Trophoblast cell (in vitro differentiated cells and primary cell): Measurements from ENCODE around the gene ZNF549.
"Not testable (repeated sequence)": the region's sequence is repeated elsewhere in the genome, so short reads cannot be mapped to it uniquely, and the experiment has no call there.

Source experiments
- DNase-seq, 2 donors: peaks; one replicate each; pipeline ENCODE4 v3.0.0-alpha.2; 2016
- H2AFZ ChIP-seq: 2 replicates; pipeline ENCODE4 v1.6.1; 2013; ENCODE audit warnings: low read length, moderate library complexity, mild to moderate bottlenecking; ENCODE audit not compliant: insufficient read depth, poor library complexity
- H2AK5ac ChIP-seq: 2 replicates; pipeline ENCODE4 v1.6.1; 2013; ENCODE audit warnings: mild to moderate bottlenecking, low read length
- H2BK120ac ChIP-seq: 2 replicates; pipeline ENCODE4 v1.6.1; 2013; ENCODE audit warnings: low read length, mild to moderate bottlenecking, moderate library complexity; ENCODE audit not compliant: insufficient read depth, poor library complexity
- H2BK12ac ChIP-seq: 2 replicates; pipeline ENCODE4 v1.6.1; 2013; ENCODE audit warnings: mild to moderate bottlenecking, low read length, moderate library complexity
- H2BK5ac ChIP-seq: 2 replicates; pipeline ENCODE4 v1.6.1; 2013; ENCODE audit warnings: low read length, low read depth, moderate library complexity, mild to moderate bottlenecking; ENCODE audit not compliant: poor library complexity
- H3K14ac ChIP-seq: 2 replicates; pipeline ENCODE4 v1.6.1; 2013; ENCODE audit warnings: mild to moderate bottlenecking, low read length
- H3K18ac ChIP-seq: 2 replicates; pipeline ENCODE4 v1.6.1; 2013; ENCODE audit warnings: mild to moderate bottlenecking, low read length
- H3K23ac ChIP-seq: 2 replicates; pipeline ENCODE4 v1.6.1; 2013; ENCODE audit warnings: low read length
- H3K27ac ChIP-seq: 2 replicates; pipeline ENCODE4 v1.5.1; 2013; ENCODE audit warnings: low read depth, mild to moderate bottlenecking, inconsistent platforms, low read length, moderate library complexity
- H3K27me3 ChIP-seq: 2 replicates; pipeline ENCODE4 v1.6.1; 2013; ENCODE audit warnings: inconsistent platforms, mild to moderate bottlenecking, low read length, moderate library complexity; ENCODE audit not compliant: insufficient read depth
- H3K36me3 ChIP-seq, 2 experiments: 1 replicate in 1 of 2; 2 replicates in 1 of 2; pipeline ENCODE4 v1.6.1; 2013; ENCODE audit warnings: low read length in 2 of 2, mild to moderate bottlenecking in 2 of 2, moderate library complexity in 1 of 2; ENCODE audit not compliant: insufficient read depth in 2 of 2, control insufficient read depth in 1 of 2
- H3K4ac ChIP-seq: 2 replicates; pipeline ENCODE4 v1.6.1; 2013; ENCODE audit warnings: low read depth, mild to moderate bottlenecking, low read length, moderate library complexity
- H3K4me1 ChIP-seq, 2 experiments: 1 replicate in 1 of 2; 2 replicates in 1 of 2; pipeline ENCODE4 v1.6.1; 2013; ENCODE audit warnings: low read length in 2 of 2, mild to moderate bottlenecking in 2 of 2, moderate library complexity in 1 of 2; ENCODE audit not compliant: insufficient read depth in 2 of 2, control insufficient read depth in 1 of 2
- H3K4me2 ChIP-seq: 2 replicates; pipeline ENCODE4 v1.6.1; 2013; ENCODE audit warnings: inconsistent platforms, mild to moderate bottlenecking, low read length, moderate library complexity
- H3K4me3 ChIP-seq: 2 replicates; pipeline ENCODE4 v1.5.1; 2013; ENCODE audit warnings: mild to moderate bottlenecking, low read depth, low read length, inconsistent platforms
- H3K79me1 ChIP-seq: one replicate; pipeline ENCODE4 v1.6.1; 2013; ENCODE audit warnings: low read length
- H3K79me2 ChIP-seq: 2 replicates; pipeline ENCODE4 v1.6.1; 2013; ENCODE audit warnings: low read length, mild to moderate bottlenecking; ENCODE audit not compliant: control insufficient read depth, insufficient read depth, poor library complexity
- H3K9ac ChIP-seq: 2 replicates; pipeline ENCODE4 v1.6.1; 2013; ENCODE audit warnings: mild to moderate bottlenecking, low read length
- H3K9me3 ChIP-seq: 2 replicates; pipeline ENCODE4 v1.6.1; 2013; ENCODE audit warnings: low read depth, mild to moderate bottlenecking, control low read depth, inconsistent platforms, low read length; ENCODE audit not compliant: insufficient read depth
- H4K12ac ChIP-seq: 2 replicates; pipeline ENCODE4 v1.6.1; 2013; ENCODE audit warnings: low read depth, mild to moderate bottlenecking, low read length, moderate library complexity
- H4K8ac ChIP-seq: 2 replicates; pipeline ENCODE4 v1.6.1; 2013; ENCODE audit warnings: low read depth, mild to moderate bottlenecking, low read length, moderate library complexity
- H4K91ac ChIP-seq: one replicate; pipeline ENCODE4 v1.6.1; 2013; ENCODE audit warnings: low read depth, mild to moderate bottlenecking, low read length, moderate library complexity
- WGBS: extraction: QIAGEN DNeasy Blood & Tissue Kit; methylation state at CpG from one replicate; pipeline ENCODE4 v1.1.7; 2013; ENCODE audit warnings: missing lambda C conversion rate; ENCODE audit not compliant: insufficient read length, insufficient coverage; ENCODE audit errors: extremely low coverage; 5-methylcytosine and 5-hydroxymethylcytosine counted together

ZNF549 gene

DNA sequence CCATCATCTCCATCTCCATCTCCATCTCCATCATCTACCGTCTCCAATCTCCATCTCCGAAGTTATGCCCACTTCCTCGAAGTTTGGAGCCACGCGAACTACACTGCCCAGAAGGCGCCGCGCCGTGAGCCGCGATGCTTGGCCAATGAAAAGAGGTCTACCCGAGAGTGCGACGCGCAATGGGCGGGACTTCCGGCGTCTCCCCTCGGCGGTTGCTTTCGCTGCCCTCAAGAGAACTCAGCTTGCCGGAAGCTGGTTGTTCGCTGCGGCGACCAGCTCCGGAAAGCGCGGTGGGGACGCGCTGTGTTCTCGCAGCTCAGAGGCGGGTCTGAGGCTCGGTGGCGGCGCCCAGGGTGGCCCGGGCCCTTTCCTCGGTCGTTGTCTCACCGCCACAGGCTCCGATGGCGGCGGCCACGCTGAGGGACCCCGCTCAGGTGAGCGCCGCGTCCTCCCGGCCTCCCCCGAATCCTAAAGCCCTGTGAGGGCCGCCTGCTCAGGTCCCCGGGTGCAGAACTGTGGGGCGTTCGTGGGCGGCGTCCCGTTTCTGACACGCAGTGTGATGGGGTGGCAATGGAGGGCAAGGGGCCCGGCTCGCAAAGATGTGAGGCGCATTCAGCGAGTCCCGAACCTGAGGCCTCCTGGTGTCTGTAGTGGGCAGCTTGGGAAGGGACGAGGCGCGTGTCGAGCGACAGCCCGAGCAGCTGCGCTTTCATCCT lies 27.3 kb upstream of the ZNF549 start, which contains the start of gene ZNF773:
Gene ZNF773 (plus strand): TSS at position 259 of the 716 bp plus-strand sequence. CDS start 143 bp downstream, at position 402.
- Histone ChIP-seq H3K14ac (peak within 1 kb of the TSS; percentile 99), H3K36me3 (peaks cover 7 to 11% of the 10 kb centered on the region in 2 experiments), H3K27ac (peak within 1 kb of the TSS; percentile 52), H3K4me3 (peak within 1 kb of the TSS; percentile 96), H2BK5ac (peak within 1 kb of the TSS; percentile 81), H3K4ac (peak within 1 kb of the TSS; percentile 92), H4K91ac (peak within 1 kb of the TSS; percentile 67), H3K9ac (peak within 1 kb of the TSS; percentile 95), H3K4me2 (peak within 1 kb of the TSS; percentile 67), H4K12ac (peak within 1 kb of the TSS; percentile 94), H2BK120ac (peak within 1 kb of the TSS; percentile 97), H3K18ac (peak within 1 kb of the TSS; percentile 99), H2AFZ (peak within 1 kb of the TSS; percentile 96), H4K8ac (peak within 1 kb of the TSS; percentile 99)
- not testable (repeated sequence) for H2BK12ac ChIP-seq, H3K4me1 ChIP-seq, H3K79me1 ChIP-seq, H3K27me3 ChIP-seq, H3K23ac ChIP-seq, H2AK5ac ChIP-seq, H3K9me3 ChIP-seq, H3K79me2 ChIP-seq
- peak; percentile 95 to 96 for DNase-seq
- 100% methylated on average over 2 of the region's 69 CpGs for WGBS

DNA sequence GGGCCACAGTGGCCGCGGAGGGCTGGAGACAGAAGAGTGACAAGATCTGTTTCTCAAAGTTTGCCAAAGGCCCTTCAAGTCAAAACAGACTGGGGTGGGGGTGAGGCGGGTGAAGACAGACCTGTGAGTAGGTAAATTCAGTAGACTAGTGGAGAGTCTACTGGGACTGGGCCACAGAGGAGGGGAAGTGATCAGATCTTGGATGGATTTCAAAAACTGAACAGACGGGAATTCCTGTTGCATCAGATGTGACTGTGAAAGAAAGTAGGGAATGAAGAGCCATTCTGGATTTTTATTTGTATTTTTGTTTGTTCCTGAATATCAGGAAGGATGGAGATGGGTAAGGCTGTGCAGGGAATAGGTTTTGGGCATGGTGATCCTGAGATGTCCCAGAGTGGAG lies 26.8 kb upstream of the ZNF549 start:
- not testable (repeated sequence) for H3K27me3 ChIP-seq, H3K9me3 ChIP-seq, DNase-seq, H3K79me2 ChIP-seq, H2BK12ac ChIP-seq, H3K4ac ChIP-seq, H2BK5ac ChIP-seq, H4K91ac ChIP-seq, H2BK120ac ChIP-seq, H3K79me1 ChIP-seq, H2AK5ac ChIP-seq, H3K14ac ChIP-seq, H3K18ac ChIP-seq, H3K27ac ChIP-seq, H3K9ac ChIP-seq, H3K23ac ChIP-seq, H4K12ac ChIP-seq, H3K4me3 ChIP-seq, H4K8ac ChIP-seq, H2AFZ ChIP-seq, H3K4me1 ChIP-seq
- no CpG with 5 or more reads among the region's 4 CpGs for WGBS
- Histone ChIP-seq H3K36me3 (peaks cover 10 to 17% of the 10 kb centered on the region in 2 experiments), H3K4me2 (peak overlapping the region; percentile 48)

DNA sequence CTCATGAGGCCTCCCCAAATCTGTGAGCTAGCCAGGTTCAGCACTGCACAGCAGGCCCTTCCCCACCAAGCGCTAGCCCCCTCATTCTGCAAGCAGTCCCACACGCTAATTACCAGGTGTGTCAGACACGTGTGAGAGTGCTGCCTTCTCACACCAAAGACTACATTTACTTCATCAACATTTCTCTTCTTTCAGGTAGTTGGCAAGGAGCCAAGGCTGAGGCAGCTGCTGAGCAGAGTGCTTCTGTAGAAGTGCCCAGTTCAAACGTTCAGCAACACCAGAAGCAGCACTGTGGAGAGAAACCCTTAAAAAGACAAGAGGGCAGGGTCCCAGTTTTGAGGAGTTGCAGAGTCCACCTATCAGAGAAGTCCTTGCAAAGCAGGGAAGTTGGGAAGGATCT lies 21.0 kb upstream of the ZNF549 start:
- Histone ChIP-seq H2BK5ac (no peak overlapping the region), H2BK120ac (no peak overlapping the region), H3K27me3 (no peaks in the 10 kb centered on the region), H3K14ac (no peak overlapping the region), H3K79me1 (no peaks in the 10 kb centered on the region), H3K36me3 (peaks cover 24 to 40% of the 10 kb centered on the region in 2 experiments), H3K9me3 (peaks cover 6% of the 10 kb centered on the region), H3K9ac (no peak overlapping the region), H3K4ac (no peak overlapping the region), H3K4me2 (no peak overlapping the region), H2AFZ (no peak overlapping the region), H4K8ac (no peak overlapping the region), H4K12ac (no peak overlapping the region), H4K91ac (no peak overlapping the region), H3K79me2 (no peaks in the 10 kb centered on the region), H3K4me1 (no peaks in the 10 kb centered on the region), H2AK5ac (no peak overlapping the region), H2BK12ac (no peak overlapping the region), H3K18ac (no peak overlapping the region), H3K23ac (no peak overlapping the region), H3K4me3 (peak overlapping the region; percentile 14), H3K27ac (no peak overlapping the region)
- no CpG with 5 or more reads among the region's 4 CpGs for WGBS
- DNase-seq: no peak

DNA sequence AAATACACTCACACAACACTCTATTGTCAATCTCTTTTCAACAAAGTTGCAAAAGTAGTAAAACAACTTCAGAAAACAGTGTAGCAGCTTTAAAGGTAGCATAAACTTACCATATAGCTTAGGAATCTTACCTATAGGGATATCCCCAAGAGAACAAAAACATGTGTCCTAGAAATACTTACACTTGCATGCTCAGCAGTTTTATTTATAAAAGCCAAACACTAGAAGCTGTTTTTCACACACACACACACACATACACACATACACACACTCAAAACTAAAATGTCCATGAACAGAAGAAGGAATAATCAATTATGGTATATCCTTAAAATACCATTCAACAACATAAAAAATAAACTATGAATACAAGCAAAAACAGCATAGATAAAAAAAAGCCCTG lies 15.7 kb upstream of the ZNF549 start:
- Histone ChIP-seq H3K27ac (no peak overlapping the region), H3K4me2 (no peak overlapping the region), H3K9me3 (peaks cover 12% of the 10 kb centered on the region), H2BK120ac (no peak overlapping the region), H4K8ac (no peak overlapping the region), H2AK5ac (no peak overlapping the region), H3K36me3 (peaks cover 7 to 19% of the 10 kb centered on the region in 2 experiments), H2BK12ac (no peak overlapping the region), H3K79me1 (no peaks in the 10 kb centered on the region), H3K4me1 (no peaks in the 10 kb centered on the region), H4K12ac (no peak overlapping the region), H3K4me3 (no peak overlapping the region), H3K79me2 (no peaks in the 10 kb centered on the region), H2BK5ac (no peak overlapping the region), H3K14ac (no peak overlapping the region), H3K9ac (no peak overlapping the region), H3K27me3 (no peaks in the 10 kb centered on the region), H3K4ac (no peak overlapping the region), H2AFZ (no peak overlapping the region), H4K91ac (no peak overlapping the region), H3K18ac (no peak overlapping the region), H3K23ac (no peak overlapping the region)
- DNase-seq: no peak
